Measurements from ENCODE around the gene FAM25C. TPM values are rescaled to one million over a fixed set of nuclear protein-coding genes. Genes with fewer than 3 reads are reported as not detected.
"Not testable (repeated sequence)": the region's sequence is repeated elsewhere in the genome, so short reads cannot be mapped to it uniquely, and the experiment has no call there.

FAM25C gene
- total RNA-seq, 1 donor from 2014 or later: not detected

DNA sequence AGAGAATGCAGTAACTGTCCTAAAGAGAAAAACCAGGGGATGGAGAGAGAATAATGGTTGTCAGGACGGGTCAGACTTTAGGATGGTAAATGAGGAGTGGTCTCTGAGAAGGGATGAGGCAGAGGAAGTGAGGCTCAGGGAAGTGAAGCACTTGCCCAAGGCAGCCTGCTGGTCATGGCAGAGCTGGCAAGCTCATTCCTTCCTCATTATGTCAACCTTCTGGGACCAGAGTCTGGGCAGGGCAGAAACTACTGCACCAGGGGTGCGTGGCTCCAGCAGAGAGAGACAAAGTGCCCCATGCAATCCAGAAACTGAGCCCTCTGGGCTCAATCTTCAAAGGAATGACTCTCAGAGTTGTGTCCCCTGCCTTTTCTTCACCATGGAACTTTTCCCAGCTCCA lies 27.5 kb downstream of the FAM25C start:
- not testable (repeated sequence) for H3K9me3 Mint-ChIP-seq; H3K27me3 Mint-ChIP-seq; H3K4me3 Mint-ChIP-seq; DNase-seq (ENCODE audit: extremely low spot score, unreplicated experiment); H3K27ac Mint-ChIP-seq; H3K36me3 Mint-ChIP-seq; H3K4me1 Mint-ChIP-seq (ENCODE audit: unreplicated experiment)

DNA sequence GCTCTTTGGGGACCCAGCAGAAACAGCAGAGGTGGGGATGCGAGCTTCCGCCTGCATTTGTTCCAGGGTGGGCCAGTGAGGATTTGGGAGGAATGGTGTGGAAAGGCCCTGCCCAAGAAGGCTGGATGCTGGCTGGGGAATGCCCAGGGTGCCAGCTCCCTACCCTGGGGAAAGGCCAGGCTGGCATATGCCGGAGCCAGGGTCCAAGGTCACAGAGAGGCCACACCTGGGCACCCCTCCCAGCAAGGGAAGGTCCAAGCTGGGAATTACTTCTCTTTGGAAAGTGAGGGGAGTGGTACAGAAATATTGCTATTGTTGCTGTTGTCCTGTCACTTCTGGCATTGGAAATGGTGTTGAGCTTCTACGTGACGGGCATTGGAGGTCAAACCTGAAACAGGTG lies 28.0 kb downstream of the FAM25C start:
- H3K36me3 Mint-ChIP-seq, H3K27ac Mint-ChIP-seq: not testable (repeated sequence)

DNA sequence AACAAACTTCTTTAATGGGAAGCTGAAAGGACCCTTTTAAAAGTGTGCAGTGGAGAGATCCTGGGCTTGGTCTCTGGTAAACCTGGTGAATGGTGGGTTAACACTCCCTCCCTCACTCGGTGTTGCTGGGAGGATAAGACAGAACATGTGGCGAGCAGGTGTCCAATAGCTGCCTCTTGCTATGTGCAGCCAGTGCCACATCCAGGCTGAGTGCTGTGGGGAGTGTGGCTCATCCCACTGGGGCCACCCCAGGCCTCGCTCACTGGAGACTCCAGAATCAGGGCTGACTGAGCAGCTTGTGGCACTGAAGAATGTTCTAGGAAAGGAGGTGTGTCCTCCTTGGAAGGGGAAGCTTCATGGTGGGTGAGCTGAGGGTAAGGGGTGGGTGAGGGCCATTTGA lies 29.5 kb downstream of the FAM25C start:
- H3K27ac Mint-ChIP-seq; H3K9me3 Mint-ChIP-seq; DNase-seq (ENCODE audit: extremely low spot score, unreplicated experiment); H3K36me3 Mint-ChIP-seq; H3K4me3 Mint-ChIP-seq; H3K4me1 Mint-ChIP-seq (ENCODE audit: unreplicated experiment); H3K27me3 Mint-ChIP-seq: not testable (repeated sequence)

More for the DNA sequence above, 28.0 kb downstream of the FAM25C start:
- H3K4me3 Mint-ChIP-seq; H3K27me3 Mint-ChIP-seq; H3K4me1 Mint-ChIP-seq (ENCODE audit: unreplicated experiment); H3K9me3 Mint-ChIP-seq; DNase-seq (ENCODE audit: extremely low spot score, unreplicated experiment): not testable (repeated sequence)

DNA sequence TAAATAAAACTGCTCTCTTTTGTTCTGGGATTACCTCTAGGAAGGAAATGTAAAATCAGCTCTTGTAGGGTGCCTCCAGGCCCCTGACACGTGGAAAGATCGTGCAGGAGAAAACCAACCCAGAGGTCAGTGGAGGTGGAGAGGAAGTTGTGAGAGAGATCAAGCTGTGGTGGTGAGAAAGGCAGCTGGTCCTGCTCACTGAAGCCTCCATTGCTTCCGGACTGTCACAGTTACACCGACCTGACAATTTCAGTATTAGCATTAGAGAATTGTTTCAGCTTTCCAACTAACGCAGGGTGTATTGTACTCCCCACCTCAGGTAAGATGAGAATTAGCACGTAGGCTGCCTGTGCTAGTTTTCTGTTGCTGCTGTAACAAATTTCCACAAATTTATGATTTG lies 30.6 kb downstream of the FAM25C start:
- H3K4me1 Mint-ChIP-seq (ENCODE audit: unreplicated experiment); H3K36me3 Mint-ChIP-seq; DNase-seq (ENCODE audit: extremely low spot score, unreplicated experiment); H3K9me3 Mint-ChIP-seq; H3K4me3 Mint-ChIP-seq; H3K27me3 Mint-ChIP-seq; H3K27ac Mint-ChIP-seq: not testable (repeated sequence)

DNA sequence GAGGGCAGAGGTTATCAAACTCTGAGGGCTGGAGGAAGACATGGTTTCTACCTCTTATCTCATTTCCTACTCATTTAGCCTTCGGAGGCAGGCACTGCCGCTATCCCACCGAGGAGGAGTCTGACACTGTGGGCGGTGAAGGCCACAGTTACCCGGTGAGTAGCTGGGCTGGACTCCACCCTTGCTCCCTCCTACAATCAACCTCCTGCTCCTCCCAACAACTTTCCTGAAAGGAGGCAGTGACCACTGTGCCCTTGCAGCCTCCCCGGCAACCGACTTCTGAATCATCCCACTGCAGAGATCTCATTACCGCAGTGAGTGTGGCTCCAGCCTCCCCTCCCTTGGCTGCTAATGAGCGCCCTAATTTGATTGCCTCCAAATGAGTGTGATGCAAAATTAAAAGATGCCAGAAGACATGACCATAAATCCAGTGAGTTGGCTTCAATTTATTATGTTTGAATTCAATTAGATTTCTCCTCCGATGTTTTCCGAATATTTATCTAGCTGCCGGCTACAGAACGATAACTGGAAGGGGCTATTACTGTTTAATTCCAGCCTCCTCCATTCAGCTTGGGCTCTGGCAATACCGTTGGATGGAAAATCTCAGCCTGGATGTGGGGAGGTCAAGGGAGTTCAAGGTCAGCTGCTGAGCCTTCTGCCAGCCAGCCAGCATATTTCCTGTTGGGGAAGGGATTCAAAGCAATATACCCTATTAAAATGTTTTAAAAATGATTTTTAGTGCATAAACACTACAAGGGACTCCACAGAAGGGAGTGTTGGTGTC lies 35.1 kb downstream of the FAM25C start:
- H3K36me3 Mint-ChIP-seq; DNase-seq (ENCODE audit: extremely low spot score, unreplicated experiment); H3K27ac Mint-ChIP-seq; H3K4me1 Mint-ChIP-seq (ENCODE audit: unreplicated experiment); H3K9me3 Mint-ChIP-seq; H3K4me3 Mint-ChIP-seq; H3K27me3 Mint-ChIP-seq: not testable (repeated sequence)

DNA sequence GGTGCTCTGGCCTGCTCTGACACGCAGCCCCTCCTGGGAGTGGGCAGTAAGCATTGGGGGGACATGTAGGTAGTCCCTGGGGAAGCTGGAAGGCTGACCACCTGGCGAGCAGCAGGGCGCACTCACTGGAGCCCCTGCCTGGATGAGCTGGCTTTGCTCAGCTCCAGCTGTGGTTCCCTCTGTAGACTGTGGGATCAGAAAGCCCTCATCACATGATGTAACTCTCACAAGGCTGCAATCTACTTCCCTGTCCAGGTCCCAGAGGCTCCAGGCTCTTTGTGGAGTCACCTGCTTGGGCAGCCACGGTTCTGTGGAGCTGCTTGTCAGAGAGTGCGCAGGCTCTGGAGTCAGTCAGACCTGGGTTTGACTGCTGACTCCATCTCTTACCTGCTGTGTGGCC lies 36.8 kb downstream of the FAM25C start:
- H3K36me3 Mint-ChIP-seq; H3K4me3 Mint-ChIP-seq; H3K9me3 Mint-ChIP-seq; H3K4me1 Mint-ChIP-seq (ENCODE audit: unreplicated experiment); H3K27me3 Mint-ChIP-seq; DNase-seq (ENCODE audit: extremely low spot score, unreplicated experiment); H3K27ac Mint-ChIP-seq: not testable (repeated sequence)

DNA sequence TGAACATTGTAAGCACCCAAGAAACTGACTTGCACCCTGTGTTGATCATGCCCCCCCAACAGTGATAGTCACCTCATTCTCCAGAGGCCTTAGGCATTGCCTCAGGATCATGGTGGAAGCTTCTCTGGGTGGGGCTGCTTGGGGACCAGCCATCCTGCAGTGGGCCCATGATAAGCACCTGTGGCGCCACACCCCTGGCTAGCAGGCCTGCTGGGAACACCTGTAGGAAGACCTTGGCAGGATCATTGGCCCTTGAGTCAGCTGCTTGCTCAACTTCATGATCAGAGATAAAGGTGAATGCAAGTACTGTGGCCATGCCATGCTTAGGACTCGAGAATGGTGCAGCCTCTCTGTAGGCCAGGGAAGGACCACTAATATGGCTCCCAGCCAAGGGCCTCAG lies 38.9 kb downstream of the FAM25C start:
- not testable (repeated sequence) for H3K4me3 Mint-ChIP-seq; H3K27me3 Mint-ChIP-seq; H3K9me3 Mint-ChIP-seq; DNase-seq (ENCODE audit: extremely low spot score, unreplicated experiment); H3K27ac Mint-ChIP-seq; H3K36me3 Mint-ChIP-seq; H3K4me1 Mint-ChIP-seq (ENCODE audit: unreplicated experiment)

DNA sequence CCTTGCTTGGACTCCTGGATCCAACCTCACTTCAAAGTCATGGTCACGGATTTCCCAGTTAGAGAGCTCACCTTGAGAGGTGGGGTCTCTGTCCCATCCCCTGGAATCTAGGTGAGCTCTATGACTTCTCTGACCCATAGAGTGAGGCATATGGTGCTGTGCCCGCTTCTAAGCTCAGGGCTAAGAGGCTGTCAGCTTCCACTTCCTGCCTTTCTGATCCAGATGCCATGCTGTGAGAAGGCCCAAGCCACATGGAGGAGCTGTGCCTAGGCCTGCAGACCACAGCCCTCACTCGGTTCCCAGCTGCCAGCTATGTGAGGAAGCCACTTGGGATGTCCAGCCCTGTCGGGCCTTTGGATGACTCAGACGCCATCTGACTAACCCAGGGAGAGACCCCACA lies 39.9 kb downstream of the FAM25C start:
- DNase-seq (ENCODE audit: extremely low spot score, unreplicated experiment); H3K4me3 Mint-ChIP-seq; H3K27ac Mint-ChIP-seq; H3K36me3 Mint-ChIP-seq; H3K27me3 Mint-ChIP-seq; H3K4me1 Mint-ChIP-seq (ENCODE audit: unreplicated experiment); H3K9me3 Mint-ChIP-seq: not testable (repeated sequence)

DNA sequence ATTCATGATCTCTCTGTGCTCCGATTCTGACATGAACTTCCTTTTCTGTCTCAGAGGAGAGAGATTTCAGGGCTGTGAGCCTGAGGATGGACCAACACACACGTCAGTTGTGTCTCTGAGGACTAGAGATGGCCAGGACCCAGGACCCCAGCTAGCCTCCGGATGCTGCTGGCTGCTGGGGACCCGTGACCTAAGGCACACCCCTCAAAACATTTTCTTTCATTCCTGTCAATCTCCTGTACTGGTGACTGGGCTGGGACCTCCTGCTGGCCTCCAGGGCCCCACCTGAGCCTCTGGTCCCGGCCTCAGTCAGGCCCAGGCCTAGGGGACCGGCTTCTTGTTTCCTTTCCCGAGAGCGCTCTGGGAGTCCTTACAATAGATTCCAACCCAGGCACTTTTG lies 42.4 kb downstream of the FAM25C start:
- DNase-seq (ENCODE audit: extremely low spot score, unreplicated experiment); H3K27ac Mint-ChIP-seq; H3K4me1 Mint-ChIP-seq (ENCODE audit: unreplicated experiment); H3K27me3 Mint-ChIP-seq; H3K36me3 Mint-ChIP-seq; H3K9me3 Mint-ChIP-seq; H3K4me3 Mint-ChIP-seq: not testable (repeated sequence)

DNA sequence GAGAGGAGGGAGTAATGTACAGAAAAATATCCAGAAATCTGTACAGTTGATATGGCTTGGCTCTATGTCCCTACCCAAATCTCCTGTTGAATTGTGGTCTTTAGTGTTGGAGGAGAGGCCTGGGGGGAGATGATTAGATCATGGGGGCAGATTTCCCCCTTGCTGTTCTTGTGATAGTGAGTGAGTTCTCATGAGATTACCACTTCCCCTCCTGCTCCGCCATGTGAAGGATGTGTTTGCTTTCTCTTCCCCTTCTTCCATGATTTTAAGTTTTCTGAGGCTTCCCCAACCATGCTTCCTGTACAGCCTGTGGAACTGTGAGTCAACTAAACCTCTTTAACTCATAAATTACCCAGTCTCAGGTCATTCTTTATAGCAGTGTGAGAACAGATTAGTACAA lies 52.2 kb downstream of the FAM25C start:
- H3K4me1 Mint-ChIP-seq (ENCODE audit: unreplicated experiment); H3K27me3 Mint-ChIP-seq; H3K27ac Mint-ChIP-seq; H3K36me3 Mint-ChIP-seq; H3K9me3 Mint-ChIP-seq; DNase-seq (ENCODE audit: extremely low spot score, unreplicated experiment); H3K4me3 Mint-ChIP-seq: not testable (repeated sequence)

Other genes starting within 250 kb of the FAM25C start
- gene SYT15B, start 236.2 kb downstream of the FAM25C start, total RNA-seq (ENCODE audit: low replicate concordance): 0.24 and 0.58 TPM in 2 replicates
- 0.24 TPM in 1 of 2 replicates, not detected in the other for gene NPY4R2, start 81.1 kb downstream of the FAM25C start, total RNA-seq (ENCODE audit: low replicate concordance)

Data from type B pancreatic cell (in vitro differentiated cells).